Mesenteric fat pad (tissue), 1 donor: ENCODE measurements around the gene ZNF41. TPM values are rescaled to one million over a fixed set of nuclear protein-coding genes. Genes with fewer than 3 reads are reported as not detected.
"Not testable (repeated sequence)": the region's sequence is repeated elsewhere in the genome, so short reads cannot be mapped to it uniquely, and the experiment has no call there.

Source experiments
- DNase-seq: peaks from one replicate; pipeline ENCODE4 v3.0.0-alpha.2; 2020; ENCODE audit warnings: low spot score
- total RNA-seq: library from RNA; stranded (reverse); fragmentation: NEBNext Ultra II Directional; extraction: Animal tissue kit (Norgen Biotek cat#: 25700); gene quantifications from one replicate; pipeline ENCODE4 v1.2.1, GENCODE V29; 2021
- donor health status: DM: yes; HTN: yes; CAD: no.

Gene ZNF41
- total RNA-seq, 1 donor from 2014 or later = 8.0 TPM

DNA sequence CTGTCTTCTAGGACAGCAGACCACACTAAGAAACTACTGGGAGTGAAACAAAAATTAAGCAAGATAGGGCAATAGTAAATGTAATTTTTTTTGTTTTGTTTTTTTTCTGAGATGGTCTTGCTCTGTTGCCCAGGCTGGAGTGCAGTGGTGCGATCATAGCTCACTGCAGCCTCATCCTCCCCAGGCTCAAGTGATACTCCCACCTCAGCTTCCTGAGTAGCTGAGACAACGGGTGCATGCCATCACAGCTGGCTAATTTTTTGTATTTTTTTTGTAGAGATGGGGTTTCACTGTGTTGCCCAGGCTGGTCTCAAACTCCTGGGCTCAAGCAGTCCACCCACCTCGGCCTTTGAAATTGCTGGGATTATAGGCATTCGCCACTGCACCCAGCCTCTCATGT is 9.1 kb upstream of the ZNF41 start:
- not testable (repeated sequence) for DNase-seq

- DNase-seq = no peak
Observed at GRCh38 chrX:47489507-47490275, 6.7 kb upstream of the ZNF41 start.

DNA sequence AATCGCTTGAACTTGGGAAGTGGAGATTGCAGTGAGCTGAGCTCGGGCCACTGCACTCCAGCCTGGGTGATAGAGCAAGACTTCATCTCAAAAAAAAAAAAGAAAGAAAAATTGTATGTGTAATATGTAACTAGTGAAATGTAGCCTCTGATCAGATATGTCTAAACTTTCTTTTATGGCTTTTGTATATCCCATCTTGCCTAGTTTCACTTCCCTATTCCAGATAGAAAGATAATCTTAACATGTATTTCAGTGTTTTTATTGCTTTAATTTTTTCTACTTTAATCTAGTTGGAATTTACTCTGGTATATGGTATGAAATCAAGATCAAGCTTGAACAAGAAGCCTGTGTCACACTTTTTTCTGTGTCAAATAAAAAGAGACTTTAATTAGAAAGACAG is 1.9 kb upstream of the ZNF41 start:
- no peak for DNase-seq

GRCh38 chrX:47483306-47484268 is 565 bp upstream of the ZNF41 start:
- no peak for DNase-seq

GRCh38 chrX:47482065-47482511 is 934 bp downstream of the ZNF41 start:
- DNase-seq = no peak

GRCh38 chrX:47481160-47481559 is 1.9 kb downstream of the ZNF41 start:
- no peak for DNase-seq

DNA sequence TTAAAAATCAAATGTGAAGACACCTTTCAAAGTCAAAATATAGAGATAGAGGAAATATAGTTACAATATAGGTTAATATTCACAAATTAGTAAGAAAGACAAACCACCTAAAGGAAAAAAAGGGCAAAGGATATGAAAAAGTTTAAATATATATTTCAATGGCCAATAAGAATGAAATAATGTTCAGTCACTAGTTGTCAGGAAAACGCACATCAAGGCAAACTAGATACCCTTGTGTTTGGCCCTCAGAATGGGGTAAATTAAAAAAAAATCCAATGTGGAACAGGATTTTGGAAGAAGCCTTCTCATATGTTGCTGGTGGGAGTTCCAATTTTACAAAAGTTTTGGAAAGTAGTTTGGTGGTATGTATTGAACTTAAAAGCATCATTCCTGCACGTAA is 2.4 kb downstream of the ZNF41 start:
- DNase-seq = no peak

DNA sequence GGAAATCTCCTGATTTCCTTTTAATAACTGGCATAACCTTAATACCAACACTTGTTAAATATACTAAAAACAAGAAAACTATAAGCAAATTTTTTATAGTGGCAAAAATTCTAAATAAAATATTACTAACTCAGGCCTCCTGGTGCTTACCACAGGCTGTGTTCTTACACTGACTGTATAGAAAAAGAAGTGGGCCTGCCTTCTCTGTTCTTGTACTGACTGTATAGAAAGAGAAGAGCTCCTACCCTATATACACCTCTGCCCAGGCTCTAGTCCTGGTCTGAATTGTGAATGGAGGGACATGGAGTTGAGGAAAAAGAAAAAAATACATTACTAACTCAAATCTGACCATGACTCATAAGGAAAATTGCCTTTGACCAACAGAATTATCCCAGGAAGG is 7.5 kb downstream of the ZNF41 start:
- no peak for DNase-seq

- no peak for DNase-seq
Observed at GRCh38 chrX:47467106-47467505, 15.9 kb downstream of the ZNF41 start.

DNA sequence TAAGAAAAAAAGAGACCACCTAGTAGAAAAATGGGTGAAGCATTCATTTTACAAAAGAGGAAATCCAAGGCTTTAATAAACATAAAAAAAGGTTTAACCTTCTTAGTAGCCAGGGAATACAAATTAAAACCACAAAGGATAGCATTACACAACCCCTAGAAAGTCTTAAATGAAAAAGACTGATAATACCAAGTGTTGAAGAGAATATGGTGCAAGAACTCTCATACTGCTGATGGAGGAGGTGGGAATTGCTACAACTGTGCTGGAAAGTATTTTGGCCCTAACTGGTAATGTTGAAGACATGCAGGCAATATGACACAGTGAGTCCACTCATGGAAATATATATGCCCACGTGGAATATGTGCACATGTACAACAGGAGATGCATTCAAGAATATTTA is 22.5 kb downstream of the ZNF41 start:
- no peak for DNase-seq

DNA sequence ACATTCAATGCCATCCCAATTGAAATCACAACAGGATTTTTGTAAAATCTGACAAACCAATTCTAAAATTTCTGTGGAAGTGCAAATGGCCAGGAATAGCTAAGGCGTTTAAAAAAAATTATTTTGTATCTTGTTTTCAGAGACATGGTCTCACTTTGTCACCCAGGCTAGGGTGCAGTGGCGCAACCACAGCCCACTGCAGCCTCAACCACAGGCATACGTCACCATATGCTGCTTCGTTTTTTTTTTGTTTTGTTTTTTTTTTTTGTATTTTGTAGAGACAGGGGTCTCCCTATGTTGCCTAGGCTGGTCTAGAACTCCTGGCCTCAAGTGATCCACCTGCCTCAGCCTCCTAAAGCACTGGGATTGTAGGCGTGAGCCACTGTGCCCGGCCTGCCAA is 24.5 kb downstream of the ZNF41 start:
- DNase-seq = no peak

GRCh38 chrX:47456080-47456479 is 26.9 kb downstream of the ZNF41 start:
- DNase-seq = no peak

DNA sequence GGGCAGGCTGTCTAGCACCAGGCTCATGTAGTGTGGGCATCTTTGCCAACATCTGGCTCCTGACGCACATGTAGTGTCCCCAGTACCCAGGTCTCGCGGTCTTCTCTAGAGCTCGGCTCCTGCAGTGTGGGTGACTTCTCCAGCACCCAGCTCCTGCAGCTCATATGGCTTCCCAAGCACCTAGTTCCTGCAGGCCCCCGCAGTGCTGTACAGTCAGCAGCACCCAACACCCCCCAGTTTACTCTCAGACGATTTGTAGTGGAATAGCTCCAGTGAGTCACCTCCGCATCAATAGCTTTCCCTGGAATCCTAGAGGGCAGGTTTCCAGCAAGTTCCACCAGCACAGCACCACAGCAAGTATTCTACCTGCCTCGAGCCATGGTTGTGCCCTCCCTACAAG is 30.9 kb downstream of the ZNF41 start:
- DNase-seq = no peak

GRCh38 chrX:47448165-47448806 is 34.7 kb downstream of the ZNF41 start:
- DNase-seq = no peak

GRCh38 chrX:47447607-47448006 is 35.4 kb downstream of the ZNF41 start:
- no peak for DNase-seq

DNA sequence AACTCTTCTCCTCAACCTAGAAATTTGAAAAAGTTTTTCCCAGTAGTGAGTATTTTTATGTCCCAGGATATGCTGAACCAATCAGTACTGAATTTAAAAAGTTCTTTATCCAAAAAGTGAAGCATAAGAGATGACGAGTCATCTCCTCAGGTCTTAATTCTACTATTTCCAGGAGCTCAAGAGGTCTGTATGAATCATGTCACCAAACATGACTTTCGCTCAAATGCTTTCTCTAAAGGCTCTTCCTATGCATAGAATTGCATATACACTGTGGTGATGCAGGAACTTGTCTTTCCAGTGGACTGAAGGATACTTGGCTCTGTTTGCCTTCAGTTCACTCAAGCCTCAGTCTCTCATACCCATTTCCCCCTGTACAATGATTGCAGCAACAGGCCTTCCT is 36.1 kb downstream of the ZNF41 start:
- no peak for DNase-seq

DNA sequence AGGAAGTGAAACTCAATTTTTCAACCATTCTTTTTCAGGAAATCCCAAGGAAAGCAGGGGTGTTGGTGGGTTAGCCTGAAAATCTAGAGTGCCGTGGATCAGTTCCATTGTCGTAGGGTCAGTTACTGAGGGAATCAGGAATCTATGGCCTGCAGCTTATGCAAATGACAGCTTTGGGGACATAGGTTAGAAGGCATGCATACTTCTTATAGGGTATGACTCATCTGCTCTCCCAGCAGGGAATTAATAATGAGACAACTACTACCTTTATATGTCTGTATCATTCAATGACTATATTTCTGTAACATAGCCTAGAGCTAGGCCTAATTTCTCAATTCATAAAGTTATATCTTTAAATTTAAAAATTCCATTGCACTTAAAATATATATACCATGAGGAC is 36.6 kb downstream of the ZNF41 start:
- no peak for DNase-seq

DNA sequence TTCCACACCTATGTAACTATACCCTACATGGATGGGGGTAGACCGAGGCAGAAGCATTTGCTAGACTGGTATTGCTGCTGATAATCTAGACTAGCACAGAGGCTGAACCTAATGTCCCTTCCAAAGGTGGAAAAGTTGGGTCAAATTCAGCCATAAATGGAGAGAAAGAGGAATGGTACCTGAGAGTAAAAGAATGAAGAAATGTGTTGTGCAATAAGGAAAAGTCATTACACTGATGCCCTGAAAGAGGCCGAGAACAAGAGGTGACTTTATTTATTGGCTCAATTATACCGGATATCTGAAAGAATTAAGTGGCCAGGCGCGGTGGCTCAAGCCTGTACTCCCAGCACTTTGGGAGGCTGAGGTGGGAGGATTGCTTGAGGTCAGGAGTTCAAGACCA is 52.1 kb downstream of the ZNF41 start:
- no peak for DNase-seq

GRCh38 chrX:47422444-47422843 is 60.6 kb downstream of the ZNF41 start:
- DNase-seq = no peak

DNA sequence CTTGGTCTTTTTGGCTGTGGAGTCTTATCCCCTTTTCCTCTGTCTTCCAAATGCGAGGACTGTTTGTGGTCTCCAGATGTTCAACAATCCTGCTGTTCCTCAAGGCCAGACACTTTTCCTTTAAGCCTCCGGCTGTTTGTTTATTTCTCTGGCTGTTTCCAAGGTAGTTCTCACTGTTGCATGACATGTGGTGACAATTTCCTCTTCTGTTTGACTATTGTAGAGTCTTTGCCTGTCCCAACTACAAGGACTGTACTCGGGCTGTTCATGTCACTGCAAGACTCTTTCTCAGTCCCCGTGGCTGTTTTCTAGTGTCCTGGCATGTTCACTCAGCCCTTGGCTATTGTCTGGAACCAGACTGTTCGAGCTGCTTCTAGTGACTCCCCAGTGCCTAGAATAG is 62.1 kb downstream of the ZNF41 start:
- DNase-seq = no peak

GRCh38 chrX:47420265-47420664 is 62.8 kb downstream of the ZNF41 start:
- no peak for DNase-seq

DNA sequence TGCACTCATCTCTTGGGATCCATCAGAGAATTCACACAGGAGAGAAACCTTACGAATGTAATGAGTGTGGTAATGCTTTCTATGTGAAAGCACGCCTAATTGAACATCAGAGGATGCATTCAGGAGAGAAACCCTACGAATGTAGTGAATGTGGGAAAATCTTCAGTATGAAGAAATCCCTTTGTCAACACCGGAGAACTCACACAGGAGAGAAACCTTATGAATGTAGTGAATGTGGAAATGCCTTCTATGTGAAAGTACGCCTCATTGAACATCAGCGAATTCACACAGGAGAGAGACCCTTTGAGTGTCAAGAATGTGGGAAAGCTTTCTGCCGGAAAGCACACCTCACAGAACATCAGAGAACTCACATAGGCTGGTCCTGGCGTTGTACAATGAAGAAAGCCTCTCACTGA is 69.8 kb downstream of the ZNF41 start:
- no peak for DNase-seq
